Measurements from ENCODE around the gene F2R.

The F2R gene

GRCh38 chr5:76744632-76745031, 28.7 kb downstream of the F2R start:
- no peak for ATAC-seq
- TF ChIP-seq ZNF70 (CRISPR knock-in tag; IDR thresholded peaks at IDR 0.05) (no peak), OSR1 (CRISPR knock-in tag; IDR thresholded peaks at IDR 0.05) (no peak), POU6F1 (CRISPR knock-in tag; IDR thresholded peaks at IDR 0.05; ENCODE audit: borderline replicate concordance, low read depth) (no peak), ZFP3 (CRISPR knock-in tag; IDR thresholded peaks at IDR 0.05) (no peak), RARB (CRISPR knock-in tag; IDR thresholded peaks at IDR 0.05) (no peak), SNAI2 (CRISPR knock-in tag; IDR thresholded peaks at IDR 0.05) (no peak), CSDC2 (CRISPR knock-in tag; IDR thresholded peaks at IDR 0.05) (no peak), ZNF8 (CRISPR knock-in tag; IDR thresholded peaks at IDR 0.05) (no peak), PATZ1 (CRISPR knock-in tag; IDR thresholded peaks at IDR 0.05; ENCODE audit: borderline replicate concordance) (no peak), ZC3H10 (CRISPR knock-in tag; IDR thresholded peaks at IDR 0.05) (no peak)

GRCh38 chr5:76745670-76746069, 29.7 kb downstream of the F2R start:
- ATAC-seq = no peak
- no peak for TF ChIP-seq PATZ1 (CRISPR knock-in tag; IDR thresholded peaks at IDR 0.05; ENCODE audit: borderline replicate concordance)
- no peak for TF ChIP-seq ESRRG (CRISPR knock-in tag; IDR thresholded peaks at IDR 0.05)
- TF ChIP-seq ZFP3 (CRISPR knock-in tag; IDR thresholded peaks at IDR 0.05) = no peak
- TF ChIP-seq ZNF565 (CRISPR knock-in tag; conservative IDR thresholded peaks at IDR 0.05; ENCODE audit: low read depth) = no peak
- TF ChIP-seq TSHZ2 (CRISPR knock-in tag; IDR thresholded peaks at IDR 0.05) = no peak

GRCh38 chr5:76746677-76747076, 30.8 kb downstream of the F2R start:
- peak; percentile 25; the same call in 2 of the 3 replicates for ATAC-seq
- TF ChIP-seq TOX (CRISPR knock-in tag; IDR thresholded peaks at IDR 0.05; ENCODE audit: borderline replicate concordance) = no peak
- no peak for TF ChIP-seq ZNF8 (CRISPR knock-in tag; IDR thresholded peaks at IDR 0.05)
- TF ChIP-seq ISL1 (CRISPR knock-in tag; IDR thresholded peaks at IDR 0.05) = no peak
- TF ChIP-seq CSRNP3 (CRISPR knock-in tag; IDR thresholded peaks at IDR 0.05) = no peak
- TF ChIP-seq PPARA (CRISPR knock-in tag; IDR thresholded peaks at IDR 0.05; ENCODE audit: borderline replicate concordance) = no peak
- no peak for TF ChIP-seq OSR1 (CRISPR knock-in tag; IDR thresholded peaks at IDR 0.05)

- no peak for ATAC-seq
These were observed 31.8 kb downstream of the F2R start for GRCh38 chr5:76747706-76748105.

More at GRCh38 chr5:76747706-76748105, 31.8 kb downstream of the F2R start:
- no peak for TF ChIP-seq CSRNP3 (CRISPR knock-in tag; IDR thresholded peaks at IDR 0.05)
- TF ChIP-seq CREB5 (CRISPR knock-in tag; IDR thresholded peaks at IDR 0.05; ENCODE audit: low read depth) = no peak
- no peak for TF ChIP-seq CSDC2 (CRISPR knock-in tag; IDR thresholded peaks at IDR 0.05)
- TF ChIP-seq ZC3H10 (CRISPR knock-in tag; IDR thresholded peaks at IDR 0.05) = no peak
- no peak for TF ChIP-seq ZFP3 (CRISPR knock-in tag; IDR thresholded peaks at IDR 0.05)
- TF ChIP-seq OSR1 (CRISPR knock-in tag; IDR thresholded peaks at IDR 0.05) = no peak
- TF ChIP-seq BACH2 (CRISPR knock-in tag; IDR thresholded peaks at IDR 0.05; ENCODE audit: borderline replicate concordance) = no peak
- TF ChIP-seq TCF4 (CRISPR knock-in tag; IDR thresholded peaks at IDR 0.05; ENCODE audit: borderline replicate concordance) = no peak

Data from SK-N-SH treated with all-trans-retinoic acid at 6 μM for 48 hours (cell line).